GM12878 (cell line): ENCODE data around the gene TYK2. TPM values are rescaled to one million over a fixed set of nuclear protein-coding genes. Genes with fewer than 3 reads are reported as not detected.

Experiments used
- ATAC-seq: fragments of 200-7000 bp; cut with Tn5 transposase; 3 replicates; pipeline ENCODE4 v1.9.1; 2020; ENCODE audit warnings: mild to moderate bottlenecking, moderate library complexity
- BruUV-seq: library from RNA; stranded (reverse); fragments of 400-500 nt; replicated peaks from 2 replicates; lab custom pipeline; 2021; lab: Mats Ljungman, UMichigan
- CTCF ChIA-PET: fragments of 300-600 bp; sonication (Branson Sonifier 250); formaldehyde crosslinking; extraction: SDS; loops from one replicate; lab custom pipeline; 2021; ENCODE audit warnings: inconsistent platforms; lab: Yijun Ruan, JAX
- POLR2A ChIA-PET: fragments of 350-600 bp; formaldehyde crosslinking; extraction: SDS; loops from one replicate; lab custom pipeline; 2021; ENCODE audit warnings: inconsistent platforms; lab: Charles Lee
- RAD21 ChIA-PET: fragments of 300-600 bp; sonication (Branson Sonifier 250); formaldehyde crosslinking; loops from one replicate; lab custom pipeline; 2023; ENCODE audit warnings: antibody characterized with exemption; ENCODE audit not compliant: unreplicated experiment; lab: Charles Lee
- SMC1A ChIA-PET: fragments of 300-600 bp; sonication (Branson Sonifier 250); formaldehyde crosslinking; loops from one replicate; lab custom pipeline; 2023; ENCODE audit not compliant: unreplicated experiment, uncharacterized antibody; lab: Charles Lee
- DNase-seq: peaks from one replicate; pipeline ENCODE4 v3.0.0-alpha.2; 2011; ENCODE audit warnings: low read depth, low spot score
- FAIRE-seq: peaks from 3 replicates; lab custom pipeline; 2011; peaks lifted over from hg19 to GRCh38; lab: Jason Lieb, UNC
- H2AFZ ChIP-seq: 2 replicates; pipeline ENCODE4 v1.6.0; 2011; ENCODE audit warnings: low read depth, low read length, control low read depth; ENCODE audit not compliant: control insufficient read depth
- H3K27ac ChIP-seq: 2 replicates; pipeline ENCODE4 v1.5.1; 2011; ENCODE audit warnings: control low read depth; ENCODE audit not compliant: control insufficient read depth, insufficient read depth
- H3K27me3 ChIP-seq, 2 experiments: replicated peaks in 1 of 2; 2 replicates each; pipeline versions ENCODE4 v1.6.0 to v1.6.1; 2011; ENCODE audit warnings: low read length in 1 of 2; ENCODE audit not compliant: control insufficient read depth in 2 of 2, insufficient read depth in 2 of 2
- H3K36me3 ChIP-seq, 2 experiments: 2 replicates each; pipeline ENCODE4 v1.5.1; 2011; ENCODE audit warnings: low read length in 1 of 2; ENCODE audit not compliant: control insufficient read depth in 2 of 2, insufficient read depth in 2 of 2
- H3K4me1 ChIP-seq: 2 replicates; pipeline ENCODE4 v1.6.1; 2011; ENCODE audit warnings: mild to moderate bottlenecking, low read length, moderate library complexity, mixed read lengths; ENCODE audit not compliant: control insufficient read depth, insufficient read depth
- H3K4me2 ChIP-seq: 2 replicates; pipeline ENCODE4 v1.6.0; 2011; ENCODE audit warnings: control low read depth; ENCODE audit not compliant: control insufficient read depth, insufficient read depth
- H3K4me3 ChIP-seq: fragments of 200-600 bp; sonication (generic); 2 replicates; pipeline ENCODE4 v1.5.1; 2016
- H3K79me2 ChIP-seq: 2 replicates; pipeline ENCODE4 v1.6.0; 2011; ENCODE audit warnings: low read length; ENCODE audit not compliant: control insufficient read depth, insufficient read depth
- H3K9ac ChIP-seq: 2 replicates; pipeline ENCODE4 v1.8.0; 2011; ENCODE audit warnings: low read length, control low read depth, mixed read lengths; ENCODE audit not compliant: control insufficient read depth, insufficient read depth
- H3K9me3 ChIP-seq: replicated peaks from 3 replicates; pipeline ENCODE4 v1.5.1; 2011; ENCODE audit warnings: mild to moderate bottlenecking, low read length; ENCODE audit not compliant: control insufficient read depth, insufficient read depth
- H4K20me1 ChIP-seq: 2 replicates; pipeline ENCODE4 v1.6.0; 2011; ENCODE audit not compliant: control insufficient read depth, insufficient read depth
- ASH2L ChIP-seq: fragments of 300-600, 200-600 bp; sonication (generic); IDR thresholded peaks from 2 replicates; pipeline ENCODE4 v1.6.1; 2017; ENCODE audit warnings: low read depth, mild to moderate bottlenecking, borderline replicate concordance
- CBFB ChIP-seq: IDR thresholded peaks from 2 replicates; pipeline ENCODE4 v1.6.1; 2016; ENCODE audit warnings: antibody characterized with exemption, low read depth
- MEF2A ChIP-seq: IDR thresholded peaks from 2 replicates; pipeline ENCODE4 v1.6.1; 2011; ENCODE audit warnings: low read depth, mild to moderate bottlenecking, low read length, moderate library complexity; ENCODE audit not compliant: insufficient read depth
- NR2F1 ChIP-seq: fragments of 450-650 bp; conservative IDR thresholded peaks from 2 replicates; pipeline ENCODE4 v1.6.1; 2017; ENCODE audit warnings: mild to moderate bottlenecking
- SMARCA5 ChIP-seq: fragments of 450-650 bp; IDR thresholded peaks from 2 replicates; pipeline ENCODE4 v1.6.1; 2017; ENCODE audit warnings: mild to moderate bottlenecking
- SPI1 ChIP-seq: IDR thresholded peaks from 2 replicates; pipeline ENCODE4 v1.6.1; 2011; ENCODE audit warnings: low read depth, mild to moderate bottlenecking, low read length, moderate library complexity, borderline replicate concordance; ENCODE audit not compliant: insufficient read depth
- WGBS: methylation state at CpG from one replicate; pipeline ENCODE4 v1.1.6; 2016; ENCODE audit warnings: low lambda C conversion rate; ENCODE audit not compliant: insufficient replicate concordance, insufficient coverage; ENCODE audit errors: missing lambda C conversion rate; 5-methylcytosine and 5-hydroxymethylcytosine counted together
- in situ Hi-C: fragments of 300-500 bp; cut with MboI; formaldehyde crosslinking; loops from 9 replicates; pipeline ENCODE4 v1.14.3; 2018; ENCODE audit warnings: mixed read lengths
- intact Hi-C: fragments of 100-400 bp; cut with micrococcal nuclease; formaldehyde crosslinking; loops from one replicate; pipeline ENCODE4 v1.14.2; 2022; ENCODE audit not compliant: unreplicated experiment
- polyA plus RNA-seq, 11 experiments: library from polyadenylated mRNA; depleted of rRNA in 4 of 11; unstranded in 6 of 11; stranded (reverse) in 5 of 11; fragments of >200 nt; fragmentation: Nextera tagmentation in 4 of 11; fragmentation: Illumina TruSeq in 1 of 11; extraction: Ambion mirVana in 4 of 11; extraction: Trizol in 1 of 11; gene quantifications; 1 replicate in 1 of 11; 2 replicates in 10 of 11; pipeline versions ENCODE4 v1.2.1 to v1.2.3, GENCODE V29; 2011 to 2016; ENCODE audit warnings: inconsistent platforms in 2 of 11, missing spikeins in 2 of 11, low read depth in 1 of 11
- total RNA-seq, 4 experiments: library from RNA; depleted of rRNA in 3 of 4; stranded (reverse); fragments of >200 nt in 3 of 4; fragmentation: Illumina TruSeq in 1 of 4; extraction: Trizol in 1 of 4; gene quantifications; 2 replicates each; pipeline versions ENCODE4 v1.2.1 to v1.2.3, GENCODE V29; 2013 to 2021
- TF ChIP-seq, protein P1 (sequence below): fragments of 450-650 bp; IDR thresholded peaks from 2 replicates; pipeline ENCODE4 v1.6.1; 2016; ENCODE audit warnings: mild to moderate bottlenecking
- TF ChIP-seq, protein P2 (sequence below): fragments of 450-650 bp; IDR thresholded peaks from 2 replicates; pipeline ENCODE4 v1.6.1; 2017; ENCODE audit warnings: mild to moderate bottlenecking, moderate library complexity

Gene TYK2
- total and polyA plus RNA-seq, 10 of the 15 experiments (the other 5 are each of a cell fraction or from before 2014, with no cell fraction given): 36.4 to 364 (median 179) TPM

DNA sequence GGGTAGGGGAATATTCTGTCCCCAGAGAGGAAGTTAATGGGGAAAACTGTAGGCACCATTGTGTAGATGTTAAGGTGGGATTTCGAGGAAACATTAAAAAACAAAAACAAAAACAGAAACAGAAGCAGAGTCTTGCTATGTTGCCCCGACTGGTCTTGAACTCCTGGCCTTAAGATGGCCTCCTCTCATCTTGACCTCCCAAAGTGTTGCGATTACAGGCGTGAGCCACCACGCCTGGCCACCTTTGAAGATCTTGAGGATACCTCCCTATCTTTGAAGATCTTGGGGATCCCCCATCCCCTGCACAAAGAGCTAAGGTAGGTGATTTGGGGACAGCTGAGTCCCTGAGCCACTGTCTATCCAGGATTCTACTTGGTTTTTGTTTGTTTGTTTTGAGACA lies 40.4 kb downstream of the TYK2 start:
- no peak for FAIRE-seq
- Histone ChIP-seq H3K9me3 (no peaks in the 10 kb centered on the region), H4K20me1 (no peaks in the 10 kb centered on the region), H3K36me3 (peaks cover 4 to 7% of the 10 kb centered on the region in 2 experiments; a peak in 3 of 4 replicates), H3K4me1 (peaks cover 9% of the 10 kb centered on the region), H3K4me2 (peak overlapping the region; percentile 100), H3K27ac (peak overlapping the region; percentile 85), H2AFZ (peak overlapping the region; percentile 81; the same call in 1 of the 2 replicates), H3K79me2 (peaks cover 13% of the 10 kb centered on the region), H3K4me3 (peak overlapping the region; percentile 90), H3K27me3 (no peaks in the 10 kb centered on the region), H3K9ac (peak overlapping the region; percentile 85; the same call in 1 of the 2 replicates)
- POLR2A ChIA-PET: interaction anchor here (0.5 to 0.6 kb wide), 3 partner anchors 41 to 1248 kb away, joined by 3 to 7 read pairs (median 3); partner anchors contain the start of gene TYK2
- RAD21 ChIA-PET: interaction anchor here (0.9 kb wide), 2 partner anchors 51 to 81 kb away, joined by 3 read pairs; partner anchors contain the start of gene ICAM5
- DNase-seq: no peak
- intact Hi-C loops (no loop called here), in situ Hi-C loops (no loop called here)
- 0 out of 2 replicates have a peak, but pooled peaks have one; percentile 53 for TF ChIP-seq SMARCA5
- no peak for TF ChIP-seq CBFB
- TF ChIP-seq MEF2A: no peak
- TF ChIP-seq SPI1: no peak
- TF ChIP-seq NR2F1: no peak
- TF ChIP-seq, protein P1, sequence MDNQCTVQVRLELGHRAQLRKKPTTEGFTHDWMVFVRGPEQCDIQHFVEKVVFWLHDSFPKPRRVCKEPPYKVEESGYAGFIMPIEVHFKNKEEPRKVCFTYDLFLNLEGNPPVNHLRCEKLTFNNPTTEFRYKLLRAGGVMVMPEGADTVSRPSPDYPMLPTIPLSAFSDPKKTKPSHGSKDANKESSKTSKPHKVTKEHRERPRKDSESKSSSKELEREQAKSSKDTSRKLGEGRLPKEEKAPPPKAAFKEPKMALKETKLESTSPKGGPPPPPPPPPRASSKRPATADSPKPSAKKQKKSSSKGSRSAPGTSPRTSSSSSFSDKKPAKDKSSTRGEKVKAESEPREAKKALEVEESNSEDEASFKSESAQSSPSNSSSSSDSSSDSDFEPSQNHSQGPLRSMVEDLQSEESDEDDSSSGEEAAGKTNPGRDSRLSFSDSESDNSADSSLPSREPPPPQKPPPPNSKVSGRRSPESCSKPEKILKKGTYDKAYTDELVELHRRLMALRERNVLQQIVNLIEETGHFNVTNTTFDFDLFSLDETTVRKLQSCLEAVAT: 0 out of 2 replicates have a peak, but pooled peaks have one; percentile 29
- TF ChIP-seq, protein P2, sequence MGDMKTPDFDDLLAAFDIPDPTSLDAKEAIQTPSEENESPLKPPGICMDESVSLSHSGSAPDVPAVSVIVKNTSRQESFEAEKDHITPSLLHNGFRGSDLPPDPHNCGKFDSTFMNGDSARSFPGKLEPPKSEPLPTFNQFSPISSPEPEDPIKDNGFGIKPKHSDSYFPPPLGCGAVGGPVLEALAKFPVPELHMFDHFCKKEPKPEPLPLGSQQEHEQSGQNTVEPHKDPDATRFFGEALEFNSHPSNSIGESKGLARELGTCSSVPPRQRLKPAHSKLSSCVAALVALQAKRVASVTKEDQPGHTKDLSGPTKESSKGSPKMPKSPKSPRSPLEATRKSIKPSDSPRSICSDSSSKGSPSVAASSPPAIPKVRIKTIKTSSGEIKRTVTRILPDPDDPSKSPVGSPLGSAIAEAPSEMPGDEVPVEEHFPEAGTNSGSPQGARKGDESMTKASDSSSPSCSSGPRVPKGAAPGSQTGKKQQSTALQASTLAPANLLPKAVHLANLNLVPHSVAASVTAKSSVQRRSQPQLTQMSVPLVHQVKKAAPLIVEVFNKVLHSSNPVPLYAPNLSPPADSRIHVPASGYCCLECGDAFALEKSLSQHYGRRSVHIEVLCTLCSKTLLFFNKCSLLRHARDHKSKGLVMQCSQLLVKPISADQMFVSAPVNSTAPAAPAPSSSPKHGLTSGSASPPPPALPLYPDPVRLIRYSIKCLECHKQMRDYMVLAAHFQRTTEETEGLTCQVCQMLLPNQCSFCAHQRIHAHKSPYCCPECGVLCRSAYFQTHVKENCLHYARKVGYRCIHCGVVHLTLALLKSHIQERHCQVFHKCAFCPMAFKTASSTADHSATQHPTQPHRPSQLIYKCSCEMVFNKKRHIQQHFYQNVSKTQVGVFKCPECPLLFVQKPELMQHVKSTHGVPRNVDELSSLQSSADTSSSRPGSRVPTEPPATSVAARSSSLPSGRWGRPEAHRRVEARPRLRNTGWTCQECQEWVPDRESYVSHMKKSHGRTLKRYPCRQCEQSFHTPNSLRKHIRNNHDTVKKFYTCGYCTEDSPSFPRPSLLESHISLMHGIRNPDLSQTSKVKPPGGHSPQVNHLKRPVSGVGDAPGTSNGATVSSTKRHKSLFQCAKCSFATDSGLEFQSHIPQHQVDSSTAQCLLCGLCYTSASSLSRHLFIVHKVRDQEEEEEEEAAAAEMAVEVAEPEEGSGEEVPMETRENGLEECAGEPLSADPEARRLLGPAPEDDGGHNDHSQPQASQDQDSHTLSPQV: no peak
- TF ChIP-seq ASH2L: no peak
- CTCF ChIA-PET: interaction anchor here (0.7 to 1.7 kb wide), 5 partner anchors 12 to 227 kb away, joined by 3 to 7 read pairs (median 4); no protein-coding TSS in a partner anchor
- SMC1A ChIA-PET: interaction anchor here (0.8 to 1.2 kb wide), 3 partner anchors 51 to 76 kb away, joined by 3 to 4 read pairs (median 4); partner anchors contain the start of genes ICAM1 and ICAM5
- WGBS: 55% methylated on average over 5 of the region's 5 CpGs
- ATAC-seq: no peak
- BruUV-seq: TSS peak; percentile 87
